K562 (cell line): ENCODE results near the gene LLPH.

Experiments
- CEBPG ChIP-seq, 3 experiments: fragments of 200-800 bp in 1 of 3; sonication (Bioruptor generic) in 1 of 3; sonication (generic) in 1 of 3; formaldehyde crosslinking in 1 of 3; IDR thresholded peaks in 2 of 3; conservative IDR thresholded peaks in 1 of 3; 2 replicates each; pipeline versions ENCODE4 v1.6.1 to v1.8.0; 2016 to 2022; ENCODE audit warnings: missing compliant biosample characterization in 2 of 3, missing genetic modification characterization in 2 of 3, mild to moderate bottlenecking in 1 of 3, missing genetic modification reagents in 1 of 3
- JUND ChIP-seq, 2 experiments: IDR thresholded peaks; 2 replicates in 1 of 2; 3 replicates in 1 of 2; pipeline ENCODE4 v1.6.1; 2011; ENCODE audit warnings: borderline replicate concordance in 2 of 2, low read depth in 2 of 2, low read length in 2 of 2, improper control_type of control experiment in 1 of 2, missing biosample characterization in 1 of 2, missing genetic modification characterization in 1 of 2, missing genetic modification reagents in 1 of 2
- NCOA2 ChIP-seq, 2 experiments: fragments of 450-650 bp; IDR thresholded peaks; 2 replicates each; pipeline ENCODE4 v1.6.1; 2018; ENCODE audit warnings: mild to moderate bottlenecking in 2 of 2, moderate library complexity in 1 of 2; ENCODE audit not compliant: partially characterized antibody in 2 of 2
- NFE2 ChIP-seq: IDR thresholded peaks from 2 replicates; pipeline ENCODE4 v1.6.1; 2014; ENCODE audit warnings: antibody characterized with exemption, low read depth
- NFXL1 ChIP-seq: fragments of 450-650 bp; formaldehyde crosslinking; IDR thresholded peaks from 2 replicates; pipeline ENCODE4 v1.4.0; 2021; ENCODE audit warnings: mild to moderate bottlenecking
- PRMT5 ChIP-seq: sonication (generic); formaldehyde crosslinking; IDR thresholded peaks from 2 replicates; pipeline ENCODE4 v1.5.0; 2020; ENCODE audit warnings: missing genetic modification reagents
- SAP30 ChIP-seq: fragments of 200-600 bp; sonication (generic); IDR thresholded peaks from 2 replicates; pipeline ENCODE4 v1.6.1; 2012; ENCODE audit warnings: borderline replicate concordance, low read depth, mild to moderate bottlenecking, moderate library complexity, low read length, control low read depth, inconsistent platforms; ENCODE audit not compliant: insufficient read depth, poor library complexity, severe bottlenecking
- TAF1 ChIP-seq: IDR thresholded peaks from 2 replicates; pipeline ENCODE4 v1.6.1; 2011; ENCODE audit warnings: mild to moderate bottlenecking, low read length, moderate library complexity; ENCODE audit not compliant: insufficient read depth, control insufficient read depth, severe bottlenecking; ENCODE audit errors: extremely low read depth
- TF ChIP-seq, protein P1 (sequence below), 3 experiments: IDR thresholded peaks in 2 of 3; conservative IDR thresholded peaks in 1 of 3; 2 replicates each; pipeline ENCODE4 v1.5.1; 2011 to 2012; ENCODE audit warnings: low read length in 3 of 3, mild to moderate bottlenecking in 3 of 3, control low read depth in 2 of 3, improper control_type of control experiment in 1 of 3, inconsistent platforms in 1 of 3, low read depth in 1 of 3, mixed read lengths in 1 of 3, moderate library complexity in 1 of 3; ENCODE audit not compliant: insufficient read depth in 2 of 3
- TF ChIP-seq, protein P2 (sequence below): fragments of 250-450 bp; sonication (Bioruptor Pico); IDR thresholded peaks from 2 replicates; pipeline ENCODE4 v1.5.0; 2020; ENCODE audit warnings: mild to moderate bottlenecking, borderline replicate concordance
- TF ChIP-seq, protein P3 (sequence below), 2 experiments: fragments of 450-650 bp in 1 of 2; sonication (generic) in 1 of 2; formaldehyde crosslinking; conservative IDR thresholded peaks; 2 replicates each; pipeline versions ENCODE4 v1.4.0 to v1.8.1; 2020 to 2022; ENCODE audit warnings: mild to moderate bottlenecking in 1 of 2, missing genetic modification reagents in 1 of 2

GRCh38 chr12:66139328-66139727 is 8.8 kb upstream of the LLPH start:
- no peak for TF ChIP-seq NFE2
- no peak for TF ChIP-seq TAF1
- no peak for TF ChIP-seq SAP30
- TF ChIP-seq, protein P1, sequence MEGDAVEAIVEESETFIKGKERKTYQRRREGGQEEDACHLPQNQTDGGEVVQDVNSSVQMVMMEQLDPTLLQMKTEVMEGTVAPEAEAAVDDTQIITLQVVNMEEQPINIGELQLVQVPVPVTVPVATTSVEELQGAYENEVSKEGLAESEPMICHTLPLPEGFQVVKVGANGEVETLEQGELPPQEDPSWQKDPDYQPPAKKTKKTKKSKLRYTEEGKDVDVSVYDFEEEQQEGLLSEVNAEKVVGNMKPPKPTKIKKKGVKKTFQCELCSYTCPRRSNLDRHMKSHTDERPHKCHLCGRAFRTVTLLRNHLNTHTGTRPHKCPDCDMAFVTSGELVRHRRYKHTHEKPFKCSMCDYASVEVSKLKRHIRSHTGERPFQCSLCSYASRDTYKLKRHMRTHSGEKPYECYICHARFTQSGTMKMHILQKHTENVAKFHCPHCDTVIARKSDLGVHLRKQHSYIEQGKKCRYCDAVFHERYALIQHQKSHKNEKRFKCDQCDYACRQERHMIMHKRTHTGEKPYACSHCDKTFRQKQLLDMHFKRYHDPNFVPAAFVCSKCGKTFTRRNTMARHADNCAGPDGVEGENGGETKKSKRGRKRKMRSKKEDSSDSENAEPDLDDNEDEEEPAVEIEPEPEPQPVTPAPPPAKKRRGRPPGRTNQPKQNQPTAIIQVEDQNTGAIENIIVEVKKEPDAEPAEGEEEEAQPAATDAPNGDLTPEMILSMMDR (IDR thresholded peaks at IDR 0.05 in 2 of 3, conservative IDR thresholded peaks at IDR 0.05 in 1 of 3; ENCODE audit: insufficient read depth in 2 of 3, low read depth in 1 of 3, low read length in 3 of 3) = no peak
- TF ChIP-seq PRMT5 (CRISPR knock-in tag) = no peak
- TF ChIP-seq NFXL1 (CRISPR knock-in tag) = no peak
- TF ChIP-seq, protein P2, sequence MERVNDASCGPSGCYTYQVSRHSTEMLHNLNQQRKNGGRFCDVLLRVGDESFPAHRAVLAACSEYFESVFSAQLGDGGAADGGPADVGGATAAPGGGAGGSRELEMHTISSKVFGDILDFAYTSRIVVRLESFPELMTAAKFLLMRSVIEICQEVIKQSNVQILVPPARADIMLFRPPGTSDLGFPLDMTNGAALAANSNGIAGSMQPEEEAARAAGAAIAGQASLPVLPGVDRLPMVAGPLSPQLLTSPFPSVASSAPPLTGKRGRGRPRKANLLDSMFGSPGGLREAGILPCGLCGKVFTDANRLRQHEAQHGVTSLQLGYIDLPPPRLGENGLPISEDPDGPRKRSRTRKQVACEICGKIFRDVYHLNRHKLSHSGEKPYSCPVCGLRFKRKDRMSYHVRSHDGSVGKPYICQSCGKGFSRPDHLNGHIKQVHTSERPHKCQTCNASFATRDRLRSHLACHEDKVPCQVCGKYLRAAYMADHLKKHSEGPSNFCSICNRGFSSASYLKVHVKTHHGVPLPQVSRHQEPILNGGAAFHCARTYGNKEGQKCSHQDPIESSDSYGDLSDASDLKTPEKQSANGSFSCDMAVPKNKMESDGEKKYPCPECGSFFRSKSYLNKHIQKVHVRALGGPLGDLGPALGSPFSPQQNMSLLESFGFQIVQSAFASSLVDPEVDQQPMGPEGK = no peak
- TF ChIP-seq, protein P3, sequence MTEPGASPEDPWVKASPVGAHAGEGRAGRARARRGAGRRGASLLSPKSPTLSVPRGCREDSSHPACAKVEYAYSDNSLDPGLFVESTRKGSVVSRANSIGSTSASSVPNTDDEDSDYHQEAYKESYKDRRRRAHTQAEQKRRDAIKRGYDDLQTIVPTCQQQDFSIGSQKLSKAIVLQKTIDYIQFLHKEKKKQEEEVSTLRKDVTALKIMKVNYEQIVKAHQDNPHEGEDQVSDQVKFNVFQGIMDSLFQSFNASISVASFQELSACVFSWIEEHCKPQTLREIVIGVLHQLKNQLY (CRISPR knock-in tag; conservative IDR thresholded peaks at IDR 0.05) = no peak
- no peak for TF ChIP-seq NCOA2 (IDR thresholded peaks at IDR 0.05; ENCODE audit: partially characterized antibody in 2 of 2)
- no peak for TF ChIP-seq JUND (IDR thresholded peaks at IDR 0.05; ENCODE audit: borderline replicate concordance, low read depth, low read length)
- TF ChIP-seq JUND (tag; IDR thresholded peaks at IDR 0.05; ENCODE audit: borderline replicate concordance, low read depth, low read length) = no peak
- no peak for TF ChIP-seq CEBPG (CRISPR knock-in tag; IDR thresholded peaks at IDR 0.05)
- no peak for TF ChIP-seq CEBPG (tag; conservative IDR thresholded peaks at IDR 0.05 in 1 of 2, IDR thresholded peaks at IDR 0.05 in 1 of 2)
